Mesendoderm (in vitro differentiated cells): ENCODE data around the gene PTGR3.
"Not testable (repeated sequence)": the region's sequence is repeated elsewhere in the genome, so short reads cannot be mapped to it uniquely, and the experiment has no call there.

ENCODE experiments used
- DNase-seq: peaks from one replicate; pipeline ENCODE4 v3.0.0; 2013
- H2AK5ac ChIP-seq: 2 replicates; pipeline ENCODE4 v1.6.1; 2013; ENCODE audit warnings: low read length, inconsistent platforms
- H2BK120ac ChIP-seq: 2 replicates; pipeline ENCODE4 v1.6.1; 2013; ENCODE audit warnings: low read depth, mild to moderate bottlenecking, low read length, moderate library complexity, mixed read lengths
- H2BK15ac ChIP-seq: replicated peaks from 2 replicates; pipeline ENCODE4 v1.6.1; 2013; ENCODE audit warnings: low read depth, mild to moderate bottlenecking, moderate library complexity
- H2BK5ac ChIP-seq: 2 replicates; pipeline ENCODE4 v1.6.1; 2013; ENCODE audit warnings: low read length, inconsistent platforms
- H3K18ac ChIP-seq: 2 replicates; pipeline ENCODE4 v1.6.1; 2013; ENCODE audit warnings: mild to moderate bottlenecking, low read length, mixed read lengths
- H3K23ac ChIP-seq: one replicate; pipeline ENCODE4 v1.6.1; 2013; ENCODE audit warnings: low read length
- H3K27ac ChIP-seq: 2 replicates; pipeline ENCODE4 v1.5.1; 2013; ENCODE audit warnings: low read depth, mild to moderate bottlenecking, inconsistent platforms, low read length, moderate library complexity
- H3K27me3 ChIP-seq: 2 replicates; pipeline ENCODE4 v1.6.1; 2013; ENCODE audit warnings: low read length, control low read depth, mild to moderate bottlenecking, inconsistent platforms; ENCODE audit not compliant: insufficient read depth, poor library complexity
- H3K36me3 ChIP-seq: 2 replicates; pipeline ENCODE4 v1.6.1; 2013; ENCODE audit warnings: low read length, inconsistent platforms; ENCODE audit not compliant: control insufficient read depth, insufficient read depth
- H3K4ac ChIP-seq: one replicate; pipeline ENCODE4 v1.6.1; 2013; ENCODE audit warnings: low read depth, mild to moderate bottlenecking, low read length, moderate library complexity
- H3K4me1 ChIP-seq: 2 replicates; pipeline ENCODE4 v1.6.1; 2013; ENCODE audit warnings: low read depth, low read length, inconsistent platforms; ENCODE audit not compliant: control insufficient read depth
- H3K4me2 ChIP-seq: 2 replicates; pipeline ENCODE4 v1.6.1; 2013; ENCODE audit warnings: low read length
- H3K4me3 ChIP-seq: 2 replicates; pipeline ENCODE4 v1.5.1; 2013; ENCODE audit warnings: mild to moderate bottlenecking, low read length
- H3K56ac ChIP-seq: one replicate; pipeline ENCODE4 v1.6.1; 2013; ENCODE audit warnings: low read length
- H3K79me1 ChIP-seq: 2 replicates; pipeline ENCODE4 v1.6.1; 2013; ENCODE audit warnings: low read length, inconsistent platforms
- H3K79me2 ChIP-seq: 2 replicates; pipeline ENCODE4 v1.6.1; 2013; ENCODE audit warnings: mild to moderate bottlenecking, low read length; ENCODE audit not compliant: control insufficient read depth, insufficient read depth
- H3K9ac ChIP-seq: 2 replicates; pipeline ENCODE4 v1.6.1; 2013; ENCODE audit warnings: low read length, inconsistent platforms
- H4K5ac ChIP-seq: one replicate; pipeline ENCODE4 v1.6.1; 2013; ENCODE audit warnings: low read length
- H4K8ac ChIP-seq: one replicate; pipeline ENCODE4 v1.6.1; 2013; ENCODE audit warnings: low read depth, mild to moderate bottlenecking, control low read depth, low read length, moderate library complexity
- WGBS: extraction: QIAGEN DNeasy Blood & Tissue Kit; methylation state at CpG from one replicate; pipeline ENCODE4 v1.1.7; 2013; ENCODE audit warnings: low lambda C conversion rate, missing lambda C conversion rate; ENCODE audit not compliant: insufficient coverage; ENCODE audit errors: extremely low coverage; 5-methylcytosine and 5-hydroxymethylcytosine counted together

Gene PTGR3

DNA sequence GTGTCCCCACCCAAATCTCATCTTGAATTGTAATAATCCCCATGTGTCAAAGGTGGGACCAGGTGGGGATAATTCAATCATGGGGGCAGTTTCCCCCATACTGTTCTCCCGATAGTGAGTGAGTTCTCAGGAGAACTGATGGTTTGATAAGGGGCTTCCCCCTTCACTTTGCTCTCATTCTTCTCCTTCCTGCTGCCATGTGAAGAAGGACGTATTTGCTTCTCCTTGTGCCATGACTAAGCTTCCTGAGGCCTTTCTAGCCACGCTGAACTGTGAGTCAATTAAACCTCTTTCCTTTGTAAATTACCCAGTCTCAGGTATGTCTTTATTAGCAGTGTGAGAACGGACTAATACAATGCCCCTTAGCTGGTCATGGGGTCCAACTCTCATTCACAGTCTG is 21.2 kb downstream of the PTGR3 start:
- not testable (repeated sequence) for H4K5ac ChIP-seq, H3K4me2 ChIP-seq, H2AK5ac ChIP-seq, H3K27ac ChIP-seq, H3K9ac ChIP-seq, H3K79me1 ChIP-seq, H2BK5ac ChIP-seq, DNase-seq, H4K8ac ChIP-seq, H2BK120ac ChIP-seq, H3K4me3 ChIP-seq, H3K4me1 ChIP-seq, H3K56ac ChIP-seq, H3K27me3 ChIP-seq, H2BK15ac ChIP-seq, H3K4ac ChIP-seq, H3K36me3 ChIP-seq, H3K23ac ChIP-seq, H3K18ac ChIP-seq, H3K79me2 ChIP-seq
- WGBS, result no CpG with 5 or more reads among the region's 4 CpGs

GRCh38 chr18:75185460-75185859 is 23.5 kb downstream of the PTGR3 start:
- DNase-seq, result no peak
- H3K36me3 ChIP-seq, result no peaks in the 10 kb centered on the region
- no peak overlapping the region for H3K18ac ChIP-seq
- no peak overlapping the region for H3K23ac ChIP-seq
- H3K56ac ChIP-seq, result no peak overlapping the region
- no peak overlapping the region for H3K27ac ChIP-seq
- no peaks in the 10 kb centered on the region for H3K27me3 ChIP-seq
- H3K9ac ChIP-seq, result no peak overlapping the region
- WGBS, result no CpG with 5 or more reads among the region's 3 CpGs
- no peak overlapping the region for H2BK15ac ChIP-seq
- no peaks in the 10 kb centered on the region for H3K4me1 ChIP-seq
- no peak overlapping the region for H3K4me2 ChIP-seq
- no peaks in the 10 kb centered on the region for H3K79me1 ChIP-seq
- no peak overlapping the region for H2BK120ac ChIP-seq
- H4K5ac ChIP-seq, result no peak overlapping the region
- H2BK5ac ChIP-seq, result no peak overlapping the region
- no peak overlapping the region for H3K4ac ChIP-seq
- no peak overlapping the region for H2AK5ac ChIP-seq
- no peak overlapping the region for H4K8ac ChIP-seq
- no peak overlapping the region for H3K4me3 ChIP-seq
- H3K79me2 ChIP-seq, result no peaks in the 10 kb centered on the region

DNA sequence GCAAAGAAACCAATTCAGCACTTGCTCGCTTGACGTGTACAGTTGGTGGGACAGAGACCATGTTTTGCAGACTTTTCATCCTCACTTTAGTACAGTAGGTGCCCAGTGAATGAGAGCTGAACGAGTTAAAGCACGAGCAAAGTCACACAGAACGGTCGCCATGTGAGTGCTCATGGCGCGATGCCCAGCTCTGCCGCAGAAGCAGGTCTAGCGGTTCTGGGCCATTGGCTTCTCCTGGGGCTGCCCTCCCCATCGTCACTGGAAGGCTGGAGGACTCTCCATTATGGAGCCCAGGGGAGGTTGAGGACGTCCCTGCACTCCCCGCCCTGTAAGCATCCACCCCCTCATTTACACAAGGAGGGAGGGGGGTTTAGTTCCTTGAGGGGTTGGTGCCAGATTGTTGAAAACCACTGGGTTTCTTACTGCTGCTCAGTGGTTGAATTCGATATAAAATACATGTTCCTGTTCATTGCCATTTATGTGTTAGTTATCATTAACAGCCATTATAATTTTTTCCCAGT is 24.9 kb downstream of the PTGR3 start:
- no peak overlapping the region for H3K23ac ChIP-seq
- DNase-seq, result no peak
- H3K36me3 ChIP-seq, result no peaks in the 10 kb centered on the region
- no peak overlapping the region for H2BK15ac ChIP-seq
- H3K79me1 ChIP-seq, result no peaks in the 10 kb centered on the region
- H3K9ac ChIP-seq, result no peak overlapping the region
- no peak overlapping the region for H4K5ac ChIP-seq
- no peak overlapping the region for H3K56ac ChIP-seq
- no peak overlapping the region for H2BK120ac ChIP-seq
- no CpG with 5 or more reads among the region's 14 CpGs for WGBS
- no peak overlapping the region for H4K8ac ChIP-seq
- no peak overlapping the region for H3K18ac ChIP-seq
- no peak overlapping the region for H3K4ac ChIP-seq
- no peak overlapping the region for H2AK5ac ChIP-seq
- no peak overlapping the region for H3K4me2 ChIP-seq
- H3K4me1 ChIP-seq, result no peaks in the 10 kb centered on the region
- no peak overlapping the region for H3K4me3 ChIP-seq
- no peaks in the 10 kb centered on the region for H3K79me2 ChIP-seq
- H3K27me3 ChIP-seq, result no peaks in the 10 kb centered on the region
- no peak overlapping the region for H2BK5ac ChIP-seq
- H3K27ac ChIP-seq, result no peak overlapping the region

DNA sequence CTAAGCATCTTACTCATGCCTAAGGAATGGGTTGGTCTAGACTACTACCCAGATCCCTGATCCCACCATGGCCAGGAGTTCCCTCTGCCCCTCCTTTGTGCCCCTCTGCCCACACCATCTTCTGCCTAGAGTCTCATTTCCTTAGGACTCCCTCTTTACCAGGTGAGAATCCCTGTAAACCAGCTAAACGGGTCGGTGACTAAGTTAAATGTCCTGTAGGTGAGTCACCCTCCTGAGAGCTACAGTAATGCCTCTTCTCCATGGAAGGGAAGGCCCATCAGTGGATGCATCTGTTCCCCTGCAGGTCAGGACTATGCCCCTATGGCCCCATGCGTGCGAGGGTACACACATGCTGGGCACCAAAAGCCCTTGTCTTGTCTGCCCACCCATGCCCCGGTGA is 25.4 kb downstream of the PTGR3 start:
- Histone ChIP-seq H3K27me3 (no peaks in the 10 kb centered on the region), H3K18ac (no peak overlapping the region), H3K79me2 (no peaks in the 10 kb centered on the region), H4K8ac (no peak overlapping the region), H3K56ac (no peak overlapping the region), H2BK120ac (no peak overlapping the region), H2BK5ac (no peak overlapping the region), H3K79me1 (no peaks in the 10 kb centered on the region), H4K5ac (no peak overlapping the region), H3K4me1 (no peaks in the 10 kb centered on the region), H3K27ac (no peak overlapping the region), H3K9ac (no peak overlapping the region), H3K36me3 (no peaks in the 10 kb centered on the region), H3K4ac (no peak overlapping the region), H2AK5ac (no peak overlapping the region), H3K4me2 (no peak overlapping the region), H2BK15ac (no peak overlapping the region), H3K23ac (no peak overlapping the region), H3K4me3 (no peak overlapping the region)
- DNase-seq, result peak; percentile 80
- no CpG with 5 or more reads among the region's 5 CpGs for WGBS

DNA sequence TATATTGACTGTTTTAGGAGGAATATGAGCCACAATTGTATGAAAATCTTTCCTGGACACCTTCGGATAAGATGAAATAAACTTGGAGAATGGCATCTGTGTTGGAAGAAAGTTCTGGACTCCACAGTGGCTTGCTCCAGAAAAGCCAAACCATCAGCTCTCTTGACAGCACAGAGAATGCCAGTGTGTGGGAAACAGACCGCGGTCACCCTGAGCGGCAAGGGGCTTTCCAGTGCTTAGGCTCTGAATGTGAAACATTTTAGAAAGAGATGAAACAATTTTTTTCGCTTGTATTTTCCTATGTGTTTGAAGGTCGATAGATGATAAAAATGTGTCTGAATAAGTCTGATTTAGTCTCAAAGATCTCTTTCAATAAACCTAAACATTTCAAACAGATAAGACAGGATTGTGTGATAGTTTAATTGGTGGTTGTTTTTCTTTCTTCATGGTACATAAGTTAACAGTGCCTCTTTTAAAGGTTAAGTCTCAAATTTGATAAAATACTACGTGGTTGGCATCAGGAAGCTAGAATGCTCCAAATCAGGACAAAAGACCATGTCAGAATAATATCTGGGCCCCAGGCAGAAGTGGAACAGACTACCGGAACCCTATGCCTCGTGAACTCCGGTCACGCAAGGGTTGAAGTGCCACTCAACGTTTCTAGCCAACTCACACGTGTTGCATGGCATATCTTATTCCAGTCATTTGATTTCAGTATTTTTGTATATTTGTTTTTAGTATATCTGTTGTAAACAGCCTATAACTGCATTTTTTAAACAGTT is 28.9 kb downstream of the PTGR3 start:
- Histone ChIP-seq H3K56ac (no peak overlapping the region), H3K27me3 (no peaks in the 10 kb centered on the region), H3K9ac (no peak overlapping the region), H3K4me1 (no peaks in the 10 kb centered on the region), H3K79me1 (no peaks in the 10 kb centered on the region), H3K27ac (no peak overlapping the region), H2BK120ac (no peak overlapping the region), H3K4ac (no peak overlapping the region), H2BK15ac (no peak overlapping the region), H3K23ac (no peak overlapping the region), H3K4me2 (no peak overlapping the region), H3K18ac (no peak overlapping the region), H3K79me2 (no peaks in the 10 kb centered on the region), H3K4me3 (no peak overlapping the region), H2BK5ac (no peak overlapping the region), H4K5ac (no peak overlapping the region), H2AK5ac (no peak overlapping the region), H3K36me3 (no peaks in the 10 kb centered on the region), H4K8ac (no peak overlapping the region)
- no CpG with 5 or more reads among the region's 13 CpGs for WGBS
- DNase-seq, result no peak

- Histone ChIP-seq H3K79me2 (no peaks in the 10 kb centered on the region), H3K4ac (no peak overlapping the region), H3K27me3 (no peaks in the 10 kb centered on the region), H3K9ac (no peak overlapping the region), H2BK15ac (no peak overlapping the region), H3K4me1 (no peaks in the 10 kb centered on the region), H3K4me3 (no peak overlapping the region), H4K5ac (no peak overlapping the region), H3K27ac (no peak overlapping the region), H3K4me2 (no peak overlapping the region), H3K56ac (no peak overlapping the region), H2BK120ac (no peak overlapping the region), H3K79me1 (no peaks in the 10 kb centered on the region), H4K8ac (no peak overlapping the region), H3K18ac (no peak overlapping the region), H2BK5ac (no peak overlapping the region), H3K23ac (no peak overlapping the region), H2AK5ac (no peak overlapping the region), H3K36me3 (no peaks in the 10 kb centered on the region)
- DNase-seq, result no peak
- WGBS, result no CpG with 5 or more reads among the region's 11 CpGs
Measured at GRCh38 chr18:75178376-75178775, 30.6 kb downstream of the PTGR3 start.
